Tibial nerve (tissue), 4 donors: ENCODE results near the gene MAN1A1. TPM values are rescaled to one million over a fixed set of nuclear protein-coding genes. Genes with fewer than 3 reads are reported as not detected.

Experiments used
- DNase-seq, 2 donors: peaks; one replicate each; pipeline ENCODE4 v3.0.0-alpha.2; 2019; ENCODE audit warnings: low spot score in 2 of 2
- H3K27ac ChIP-seq, 4 donors: fragments of 200-600 bp; sonication (generic) in 3 of 4; one replicate each; pipeline ENCODE4 v1.5.1; 2017 to 2019; ENCODE audit warnings: mild to moderate bottlenecking in 1 of 4
- H3K27me3 ChIP-seq, 2 donors: fragments of 200-600 bp; sonication (generic) in 1 of 2; one replicate each; pipeline versions ENCODE4 v1.5.1 to v1.6.0; 2017 to 2019
- H3K36me3 ChIP-seq, 3 donors: fragments of 200-600 bp; sonication (generic); one replicate each; pipeline ENCODE4 v1.5.1; 2018 to 2019
- H3K4me1 ChIP-seq, 4 donors: fragments of 200-600 bp; sonication (generic) in 3 of 4; one replicate each; pipeline ENCODE4 v1.5.1; 2017 to 2019
- H3K4me3 ChIP-seq, 4 donors: fragments of 200-600 bp; sonication (generic) in 3 of 4; one replicate each; pipeline ENCODE4 v1.5.1; 2017 to 2019; ENCODE audit warnings: mild to moderate bottlenecking in 1 of 4, moderate library complexity in 1 of 4
- H3K9me3 ChIP-seq, 4 donors: fragments of 200-600 bp; sonication (generic) in 3 of 4; one replicate each; pipeline ENCODE4 v1.5.1; 2017 to 2019
- EP300 ChIP-seq, 2 donors: sonication (generic); formaldehyde crosslinking; IDR thresholded peaks; one replicate each; pipeline ENCODE4 v1.6.1; 2017; ENCODE audit warnings: antibody characterized with exemption in 2 of 2, mild to moderate bottlenecking in 1 of 2
- POLR2A ChIP-seq, 2 donors: fragments of 450-650 bp; IDR thresholded peaks; one replicate each; pipeline ENCODE4 v1.6.1; 2017; ENCODE audit warnings: antibody characterized with exemption in 2 of 2, mild to moderate bottlenecking in 2 of 2, moderate library complexity in 2 of 2
- WGBS, 2 donors: methylation state at CpG; one replicate each; pipeline ENCODE4 v1.1.5; 2018; 5-methylcytosine and 5-hydroxymethylcytosine counted together
- small RNA-seq: library from RNA; depleted of rRNA; stranded (forward); fragments of <200 nt; gene quantifications from one replicate; pipeline ENCODE3, GENCODE V24; 2016
- total RNA-seq, 4 donors: library from RNA; depleted of rRNA; stranded (reverse); fragments of >200 nt; gene quantifications; one replicate each; pipeline ENCODE4 v1.1.0, GENCODE V29; 2016
- TF ChIP-seq, protein P1 (sequence below), 5 experiments: fragments of 200-600 bp in 3 of 5; fragments of 450-650 bp in 2 of 5; sonication (generic) in 3 of 5; IDR thresholded peaks; one replicate each; pipeline ENCODE4 v1.5.1; 2016 to 2019; ENCODE audit warnings: antibody characterized with exemption in 5 of 5, mild to moderate bottlenecking in 3 of 5, moderate library complexity in 2 of 5

Gene MAN1A1
- total RNA-seq, 4 donors from 2014 or later: 118 to 287 (median 154) TPM

DNA sequence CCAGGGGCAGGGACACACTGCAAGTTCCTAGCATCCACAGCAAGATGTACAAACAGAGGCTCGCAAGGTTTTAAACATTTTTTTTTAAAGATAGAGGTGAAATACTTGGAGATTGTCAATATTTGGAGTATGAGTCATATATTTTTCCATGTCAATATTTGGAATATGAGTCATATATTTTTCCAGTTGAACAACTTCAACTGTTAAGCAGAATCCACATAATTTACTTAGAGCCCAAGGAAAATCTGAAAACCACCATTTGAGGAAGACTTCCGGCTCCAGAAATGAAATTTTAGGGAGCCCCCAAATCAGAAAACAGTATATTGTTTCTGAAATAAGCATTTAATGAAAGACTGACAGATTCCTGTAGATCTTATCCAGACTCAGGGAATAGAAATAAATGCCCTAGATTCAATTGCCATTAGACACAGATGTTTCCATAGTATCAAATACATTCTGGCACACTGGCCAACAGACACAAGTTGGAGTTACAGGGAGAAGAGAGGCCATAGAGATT, 219.5 kb downstream of the MAN1A1 start:
- 35 to 51% methylated on average over 2 of the region's 2 CpGs for WGBS, 2 donors
- H3K27ac ChIP-seq: no peak overlapping the region

DNA sequence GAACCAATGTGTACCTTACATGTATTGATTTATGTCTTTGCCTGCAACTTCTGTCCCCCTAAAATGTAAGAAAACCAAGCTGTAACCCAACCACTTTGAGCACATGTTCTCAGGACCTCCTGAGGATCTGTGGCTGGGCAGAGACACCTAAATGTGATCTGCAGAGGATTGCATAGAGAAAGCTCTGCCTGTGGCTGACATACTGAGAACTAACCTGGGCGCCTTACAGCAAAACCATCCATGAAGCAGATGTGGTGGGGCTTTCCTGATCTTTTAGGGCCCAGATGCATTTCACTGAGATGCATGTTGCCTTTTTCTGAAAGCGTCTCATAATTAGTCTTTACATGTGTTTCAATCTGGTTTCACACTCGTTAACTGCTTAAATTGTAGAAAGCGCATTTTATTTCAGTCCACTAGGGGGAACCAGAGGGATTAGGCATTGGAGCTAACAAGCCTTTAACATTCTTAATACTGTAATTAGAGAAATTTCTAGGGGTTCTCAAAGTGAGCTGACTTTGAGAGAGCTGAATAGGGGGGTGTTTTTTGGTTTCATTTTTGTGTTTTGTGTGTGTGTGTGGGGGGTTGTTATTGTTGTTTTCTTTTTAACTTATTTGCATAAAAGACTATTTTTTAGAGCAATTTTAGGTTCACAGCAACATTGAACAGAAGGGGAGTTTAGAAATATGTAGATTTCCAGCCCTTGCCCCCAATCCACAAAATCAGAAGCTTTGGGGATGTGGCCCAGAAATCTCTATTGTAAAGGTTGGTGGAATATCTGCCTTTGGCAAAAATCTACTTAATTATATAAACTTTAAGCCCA, 220.2 kb downstream of the MAN1A1 start:
- Histone ChIP-seq H3K36me3 (no peaks in the 10 kb centered on the region), H3K4me1 (peaks cover 0 to 13% (median 0%) of the 10 kb centered on the region in 4 donors), H3K27ac (no peak overlapping the region), H3K9me3 (peaks cover 0 to 6% (median 0%) of the 10 kb centered on the region in 4 donors), H3K4me3 (no peak overlapping the region), H3K27me3 (no peaks in the 10 kb centered on the region)
- TF ChIP-seq, protein P1, sequence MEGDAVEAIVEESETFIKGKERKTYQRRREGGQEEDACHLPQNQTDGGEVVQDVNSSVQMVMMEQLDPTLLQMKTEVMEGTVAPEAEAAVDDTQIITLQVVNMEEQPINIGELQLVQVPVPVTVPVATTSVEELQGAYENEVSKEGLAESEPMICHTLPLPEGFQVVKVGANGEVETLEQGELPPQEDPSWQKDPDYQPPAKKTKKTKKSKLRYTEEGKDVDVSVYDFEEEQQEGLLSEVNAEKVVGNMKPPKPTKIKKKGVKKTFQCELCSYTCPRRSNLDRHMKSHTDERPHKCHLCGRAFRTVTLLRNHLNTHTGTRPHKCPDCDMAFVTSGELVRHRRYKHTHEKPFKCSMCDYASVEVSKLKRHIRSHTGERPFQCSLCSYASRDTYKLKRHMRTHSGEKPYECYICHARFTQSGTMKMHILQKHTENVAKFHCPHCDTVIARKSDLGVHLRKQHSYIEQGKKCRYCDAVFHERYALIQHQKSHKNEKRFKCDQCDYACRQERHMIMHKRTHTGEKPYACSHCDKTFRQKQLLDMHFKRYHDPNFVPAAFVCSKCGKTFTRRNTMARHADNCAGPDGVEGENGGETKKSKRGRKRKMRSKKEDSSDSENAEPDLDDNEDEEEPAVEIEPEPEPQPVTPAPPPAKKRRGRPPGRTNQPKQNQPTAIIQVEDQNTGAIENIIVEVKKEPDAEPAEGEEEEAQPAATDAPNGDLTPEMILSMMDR (IDR thresholded peaks at IDR 0.05): peak; percentile 66 to 89 (median 74)
- no peak for TF ChIP-seq EP300 (IDR thresholded peaks at IDR 0.05)
- DNase-seq: peak in 1 of 2 donors; percentile 84
- WGBS, 2 donors: 14 to 15% methylated on average over 4 of the region's 4 CpGs

More for the DNA sequence above, 219.5 kb downstream of the MAN1A1 start:
- Histone ChIP-seq H3K36me3 (no peaks in the 10 kb centered on the region), H3K27me3 (no peaks in the 10 kb centered on the region), H3K4me1 (peaks cover 0 to 13% (median 0%) of the 10 kb centered on the region in 4 donors), H3K4me3 (no peak overlapping the region), H3K9me3 (peaks cover 0 to 6% (median 0%) of the 10 kb centered on the region in 4 donors)
- DNase-seq: no peak
- no peak for TF ChIP-seq POLR2A (IDR thresholded peaks at IDR 0.05)
- TF ChIP-seq EP300 (IDR thresholded peaks at IDR 0.05): no peak
- TF ChIP-seq, protein P1 (IDR thresholded peaks at IDR 0.05): no peak

DNA sequence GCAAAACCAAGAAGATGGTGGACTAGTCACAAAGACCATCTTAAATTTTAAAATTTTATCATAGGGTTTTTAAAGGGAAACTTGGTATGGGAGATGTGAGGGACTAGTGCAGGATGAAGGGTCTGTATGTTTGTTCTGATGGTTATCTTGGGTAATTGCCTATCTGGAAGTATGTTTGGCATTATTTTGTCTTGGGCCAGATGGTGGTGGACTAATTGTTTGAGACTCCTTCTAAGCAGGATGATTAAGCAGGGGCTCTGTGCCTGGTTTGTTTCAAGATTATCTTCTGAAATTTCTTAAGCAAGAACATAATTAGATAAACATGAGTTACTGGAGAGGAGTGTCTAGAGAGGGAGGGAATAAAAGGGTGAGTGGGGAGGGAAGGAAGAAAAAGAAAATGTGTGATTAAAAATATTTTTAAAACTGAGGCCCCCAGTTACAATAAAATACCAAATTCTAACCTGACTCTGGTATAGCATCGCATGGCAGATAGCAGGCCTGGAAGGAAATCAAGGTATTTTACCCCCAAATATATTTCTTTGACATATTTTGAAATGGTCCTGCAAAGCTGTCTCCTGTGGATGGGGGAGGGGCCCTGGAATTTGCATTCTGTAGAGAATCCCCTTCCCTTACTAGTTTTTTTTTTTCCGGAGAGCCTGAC, 221.2 kb downstream of the MAN1A1 start:
- Histone ChIP-seq H3K36me3 (no peaks in the 10 kb centered on the region), H3K4me1 (peaks cover 0 to 13% (median 0%) of the 10 kb centered on the region in 4 donors), H3K27ac (no peak overlapping the region), H3K27me3 (no peaks in the 10 kb centered on the region), H3K9me3 (peaks cover 0 to 6% (median 0%) of the 10 kb centered on the region in 4 donors), H3K4me3 (no peak overlapping the region)
- DNase-seq: no peak
- TF ChIP-seq EP300 (IDR thresholded peaks at IDR 0.05): no peak
- 66 to 70% methylated on average over 2 of the region's 2 CpGs for WGBS, 2 donors

DNA sequence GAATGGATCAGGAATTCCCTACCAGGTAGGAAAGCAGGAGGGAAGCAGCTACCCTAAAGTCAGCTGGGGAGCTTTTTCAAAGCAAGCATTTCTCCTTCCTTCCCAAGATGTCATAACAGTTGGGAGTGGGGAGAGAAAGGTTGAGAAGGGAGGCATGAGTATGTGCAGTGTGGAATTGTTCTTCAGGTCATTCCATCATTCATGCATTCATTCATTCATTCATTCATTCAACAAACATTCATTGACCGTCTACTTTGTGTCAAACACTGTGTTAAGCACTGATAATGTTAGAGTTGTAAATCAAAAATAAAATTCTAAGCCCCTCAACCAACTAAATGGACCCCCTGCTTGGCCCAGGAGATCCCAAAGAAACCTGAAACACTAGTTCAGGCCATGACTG, 221.9 kb downstream of the MAN1A1 start:
- Histone ChIP-seq H3K9me3 (peaks cover 0 to 6% (median 0%) of the 10 kb centered on the region in 4 donors), H3K4me1 (peaks cover 0 to 13% (median 0%) of the 10 kb centered on the region in 4 donors), H3K27ac (no peak overlapping the region), H3K36me3 (no peaks in the 10 kb centered on the region), H3K4me3 (no peak overlapping the region), H3K27me3 (no peaks in the 10 kb centered on the region)
- WGBS, 2 donors: 86 to 97% methylated on average over 1 of the region's 1 CpG
- TF ChIP-seq POLR2A (IDR thresholded peaks at IDR 0.05) (no peak), EP300 (IDR thresholded peaks at IDR 0.05) (no peak)
- TF ChIP-seq, protein P1 (IDR thresholded peaks at IDR 0.05): no peak
- DNase-seq: no peak

Small RNA genes lying within 50 kb of the gene (small RNA-seq; reads per million reads assigned to genes)
- gene AL022722.2 (not detected), gene RNU6-194P (not detected)
